Adrenal gland (tissue), 12 donors: ENCODE results near the gene TRIM8. TPM values are rescaled to one million over a fixed set of nuclear protein-coding genes. Genes with fewer than 3 reads are reported as not detected.
A peak's percentile ranks its signal among the peaks of the same experiment; 100 is the strongest.

Experiments
- DNase-seq, 7 donors: peaks; one replicate each; pipeline ENCODE4 v3.0.0-alpha.2; 2019 to 2020
- H3K27ac ChIP-seq, 5 donors: fragments of 200-600 bp; sonication (generic) in 4 of 5; 1 replicate in 3 of 5; 2 replicates in 2 of 5; pipeline versions ENCODE4 v1.5.1 to v1.8.0; 2016 to 2020; ENCODE audit warnings: mild to moderate bottlenecking in 1 of 5
- H3K27me3 ChIP-seq: fragments of 200-600 bp; 2 replicates; pipeline ENCODE4 v1.8.0; 2021
- H3K36me3 ChIP-seq, 2 donors: fragments of 200-600 bp; replicated peaks in 1 of 2; 1 replicate in 1 of 2; 2 replicates in 1 of 2; pipeline versions ENCODE4 v1.5.1 to v1.8.0; 2018 to 2022
- H3K4me1 ChIP-seq, 2 donors: fragments of 200-600 bp; replicated peaks in 1 of 2; 1 replicate in 1 of 2; 2 replicates in 1 of 2; pipeline versions ENCODE4 v1.5.1 to v1.8.0; 2018 to 2021
- H3K4me3 ChIP-seq, 4 donors: fragments of 200-600 bp; sonication (generic) in 3 of 4; one replicate each; pipeline ENCODE4 v1.5.1; 2016 to 2018
- H3K9me3 ChIP-seq, 3 donors: fragments of 200-600 bp; sonication (generic) in 1 of 3; replicated peaks in 1 of 3; 1 replicate in 2 of 3; 2 replicates in 1 of 3; pipeline versions ENCODE4 v1.5.1 to v1.8.0; 2016 to 2021
- POLR2A ChIP-seq, 2 donors: fragments of 450-650 bp; IDR thresholded peaks; one replicate each; pipeline ENCODE4 v1.6.1; 2017; ENCODE audit warnings: antibody characterized with exemption in 2 of 2, mild to moderate bottlenecking in 2 of 2, moderate library complexity in 1 of 2
- WGBS, 4 donors: extraction: QIAGEN DNeasy Blood & Tissue Kit in 2 of 4; methylation state at CpG; one replicate each; pipeline versions ENCODE4 v1.1.5 to v1.1.7; 2013 to 2017; 5-methylcytosine and 5-hydroxymethylcytosine counted together
- intact Hi-C, 2 donors: fragments of 100-400 bp; cut with DNase I; formaldehyde crosslinking; loops; one replicate each; pipeline versions ENCODE4 v1.14.1 to v1.15.0; 2022 to 2023
- polyA plus RNA-seq, 3 donors: library from polyadenylated mRNA; stranded (reverse); fragments of 200-250 nt in 2 of 3; fragments of 350-450 nt in 1 of 3; fragmentation: Illumina TruSeq in 1 of 3; extraction: RNeasy Lipid Tissue Mini Kit (QIAGEN cat#74804) in 1 of 3; gene quantifications; one replicate each; pipeline ENCODE4 v1.2.3, GENCODE V29; 2013 to 2014
- total RNA-seq, 9 donors: library from RNA; depleted of rRNA in 4 of 9; stranded (reverse); fragments of >200 nt in 4 of 9; fragments of 120-200 nt in 1 of 9; fragmentation: NEBNext Ultra II Directional in 1 of 9; extraction: Animal tissue kit (Norgen Biotek cat#: 25700) in 1 of 9; gene quantifications; one replicate each; pipeline versions ENCODE4 v1.1.0 to v1.2.4, GENCODE V29; 2013 to 2023
- TF ChIP-seq, protein P1 (sequence below), 6 experiments: fragments of 450-650 bp in 4 of 6; fragments of 200-600 bp in 2 of 6; sonication (generic) in 1 of 6; IDR thresholded peaks; 1 replicate in 5 of 6; 2 replicates in 1 of 6; pipeline versions ENCODE4 v1.5.1 to v1.8.0; 2016 to 2021; ENCODE audit warnings: antibody characterized with exemption in 6 of 6, mild to moderate bottlenecking in 2 of 6, moderate library complexity in 1 of 6
- donor health status: healthy with polysubstance abuse.
- donor health status: Bipolar disorder and iron deficiency.
- donor health status: DM: yes; HTN: yes; CAD: no.
- donor health status: DM: no; HTN: no; CAD: no.
- donor health status: DM: no; HTN: no; CAD: no.
- donor health status: DM: yes; HTN: yes; CAD: no.

The TRIM8 gene
- total and polyA plus RNA-seq, 12 donors = 21.6 to 175 (median 116) TPM

DNA sequence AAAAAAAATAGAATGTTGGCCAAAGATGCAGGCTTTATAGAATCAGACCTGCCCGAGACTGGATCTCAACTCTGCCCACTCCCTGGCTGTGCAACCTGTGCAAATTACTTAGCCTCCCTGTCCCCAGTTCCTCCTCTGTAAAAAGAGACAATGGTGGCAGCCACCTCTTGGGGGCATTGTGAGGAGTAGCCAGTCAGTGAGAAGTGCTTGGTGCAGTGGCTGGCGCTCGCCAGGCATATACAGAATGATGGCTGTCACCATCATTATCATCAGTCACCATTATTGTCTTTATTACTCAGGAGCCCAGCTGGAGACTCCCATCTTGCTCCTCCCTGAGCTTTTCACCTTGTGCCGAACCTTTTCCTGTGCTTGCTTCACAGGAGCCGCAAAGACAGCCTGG is 29.4 kb upstream of the TRIM8 start:
- peaks cover 12 to 25% of the 10 kb centered on the region in 2 donors for H3K4me1 ChIP-seq
- TF ChIP-seq POLR2A (IDR thresholded peaks at IDR 0.05) = no peak
- TF ChIP-seq, protein P1, sequence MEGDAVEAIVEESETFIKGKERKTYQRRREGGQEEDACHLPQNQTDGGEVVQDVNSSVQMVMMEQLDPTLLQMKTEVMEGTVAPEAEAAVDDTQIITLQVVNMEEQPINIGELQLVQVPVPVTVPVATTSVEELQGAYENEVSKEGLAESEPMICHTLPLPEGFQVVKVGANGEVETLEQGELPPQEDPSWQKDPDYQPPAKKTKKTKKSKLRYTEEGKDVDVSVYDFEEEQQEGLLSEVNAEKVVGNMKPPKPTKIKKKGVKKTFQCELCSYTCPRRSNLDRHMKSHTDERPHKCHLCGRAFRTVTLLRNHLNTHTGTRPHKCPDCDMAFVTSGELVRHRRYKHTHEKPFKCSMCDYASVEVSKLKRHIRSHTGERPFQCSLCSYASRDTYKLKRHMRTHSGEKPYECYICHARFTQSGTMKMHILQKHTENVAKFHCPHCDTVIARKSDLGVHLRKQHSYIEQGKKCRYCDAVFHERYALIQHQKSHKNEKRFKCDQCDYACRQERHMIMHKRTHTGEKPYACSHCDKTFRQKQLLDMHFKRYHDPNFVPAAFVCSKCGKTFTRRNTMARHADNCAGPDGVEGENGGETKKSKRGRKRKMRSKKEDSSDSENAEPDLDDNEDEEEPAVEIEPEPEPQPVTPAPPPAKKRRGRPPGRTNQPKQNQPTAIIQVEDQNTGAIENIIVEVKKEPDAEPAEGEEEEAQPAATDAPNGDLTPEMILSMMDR (IDR thresholded peaks at IDR 0.05) = no peak
- H3K27me3 ChIP-seq = no peaks in the 10 kb centered on the region
- 93 to 97% (median 95%) methylated on average over 5 of the region's 5 CpGs for WGBS, 4 donors
- H3K27ac ChIP-seq = peak overlapping the region in 1 of 5 donors; percentile 50
- DNase-seq = no peak
- intact Hi-C loops = no loop called here
- peaks cover 0 to 41% of the 10 kb centered on the region in 2 donors for H3K36me3 ChIP-seq
- no peaks in the 10 kb centered on the region for H3K9me3 ChIP-seq
- H3K4me3 ChIP-seq = no peak overlapping the region

DNA sequence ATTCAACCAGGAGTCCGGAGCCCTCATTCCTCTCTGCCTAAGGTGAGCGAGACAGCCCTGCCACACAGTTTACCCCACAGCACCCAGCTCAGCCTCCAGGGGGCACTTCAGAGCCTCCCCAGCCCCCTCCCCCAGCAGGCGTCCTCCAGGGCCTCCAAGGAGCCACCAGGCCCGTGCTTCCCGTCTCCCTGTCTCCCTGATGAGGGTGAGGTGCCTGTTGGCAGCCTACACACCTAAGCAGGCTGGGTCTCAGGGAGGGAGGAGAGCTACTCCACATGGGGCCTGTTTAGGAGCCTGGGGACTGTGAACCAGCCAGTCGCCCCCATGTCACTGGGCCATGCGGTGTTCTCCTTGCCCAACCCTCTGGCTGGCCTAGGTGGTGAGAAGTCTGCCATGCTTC is 28.9 kb upstream of the TRIM8 start:
- DNase-seq = no peak
- peaks cover 17 to 30% of the 10 kb centered on the region in 2 donors for H3K4me1 ChIP-seq
- no peak overlapping the region for H3K4me3 ChIP-seq
- H3K27ac ChIP-seq = peak overlapping the region in 1 of 5 donors; percentile 50
- TF ChIP-seq POLR2A (IDR thresholded peaks at IDR 0.05) = no peak
- TF ChIP-seq, protein P1 (IDR thresholded peaks at IDR 0.05) = no peak
- no peaks in the 10 kb centered on the region for H3K9me3 ChIP-seq
- WGBS, 4 donors = 68 to 90% (median 83%) methylated on average over 2 to 7 of the region's 7 CpGs
- H3K36me3 ChIP-seq = peaks cover 0 to 41% of the 10 kb centered on the region in 2 donors
- intact Hi-C loops = no loop called here
- no peaks in the 10 kb centered on the region for H3K27me3 ChIP-seq

DNA sequence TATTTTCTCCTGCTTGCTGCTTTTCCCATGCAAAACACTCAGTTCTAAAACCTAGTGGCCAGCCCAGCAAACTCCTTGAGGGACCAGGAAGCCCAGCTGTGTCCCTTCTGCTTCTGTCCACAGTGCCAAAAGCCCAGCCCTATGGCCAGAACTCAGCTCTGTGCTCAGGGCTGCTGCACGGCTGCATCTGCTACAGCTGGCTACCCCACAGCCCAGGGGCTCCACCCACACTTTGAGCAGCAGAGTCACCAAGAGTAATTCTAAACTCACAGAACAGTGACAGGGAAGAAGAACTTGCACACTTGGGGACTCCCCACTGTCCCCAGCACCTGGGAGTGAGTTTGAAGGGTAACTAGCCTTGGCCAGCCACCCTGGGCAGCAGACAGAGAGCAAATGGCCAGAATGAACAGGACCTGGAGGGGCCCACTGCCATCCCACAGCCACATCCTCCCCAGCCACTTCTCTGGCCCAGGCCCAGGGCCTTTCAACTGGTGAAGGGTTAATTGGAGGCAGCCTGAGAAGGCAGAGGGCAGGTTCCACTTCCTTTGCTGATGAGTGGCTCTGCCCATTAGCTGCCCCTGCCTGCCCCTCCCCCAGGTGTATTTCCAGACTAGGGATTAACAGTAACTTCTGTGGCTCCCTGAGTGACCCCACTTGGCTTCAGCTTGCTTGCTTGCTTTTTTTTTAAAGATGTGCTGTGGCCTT is 28.1 kb upstream of the TRIM8 start:
- Histone ChIP-seq H3K9me3 (no peaks in the 10 kb centered on the region), H3K36me3 (peaks cover 0 to 41% of the 10 kb centered on the region in 2 donors), H3K4me1 (peaks cover 19 to 32% of the 10 kb centered on the region in 2 donors), H3K27ac (peak overlapping the region in 1 of 5 donors; percentile 50), H3K27me3 (no peaks in the 10 kb centered on the region), H3K4me3 (no peak overlapping the region)
- intact Hi-C loops = no loop called here
- TF ChIP-seq POLR2A (IDR thresholded peaks at IDR 0.05) = no peak
- TF ChIP-seq, protein P1 (IDR thresholded peaks at IDR 0.05) = peak in 1 of 6 experiments; percentile 4
- WGBS, 4 donors = 50 to 77% (median 65%) methylated on average over 1 of the region's 1 CpG; no CpG with 5 or more reads in 1 of the 4 donors
- DNase-seq = peak in 1 of 7 donors; percentile 74

DNA sequence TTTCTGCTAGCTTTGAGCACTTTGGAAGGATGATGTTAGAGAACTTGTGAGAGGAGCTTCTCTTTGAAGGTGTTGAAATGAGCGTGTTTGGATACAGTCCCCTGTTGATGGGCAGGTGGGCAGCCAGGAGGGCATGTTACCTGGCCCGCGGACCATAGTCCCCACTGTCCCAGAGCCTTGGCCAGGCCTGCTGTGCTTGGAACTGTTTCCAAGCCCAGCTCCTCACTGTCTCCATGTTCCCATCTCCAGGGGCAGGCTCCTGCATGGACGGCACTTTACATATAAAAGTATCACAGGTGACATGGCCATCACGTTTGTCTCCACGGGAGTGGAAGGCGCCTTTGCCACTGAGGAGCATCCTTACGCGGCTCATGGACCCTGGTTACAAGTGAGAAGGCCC is 27.2 kb upstream of the TRIM8 start:
- intact Hi-C loops = no loop called here
- Histone ChIP-seq H3K4me1 (peaks cover 15 to 26% of the 10 kb centered on the region in 2 donors), H3K36me3 (peaks cover 0 to 41% of the 10 kb centered on the region in 2 donors), H3K4me3 (no peak overlapping the region), H3K27me3 (no peaks in the 10 kb centered on the region), H3K27ac (no peak overlapping the region), H3K9me3 (no peaks in the 10 kb centered on the region)
- WGBS, 4 donors = 83 to 95% (median 92%) methylated on average over 4 to 9 of the region's 9 CpGs
- DNase-seq = no peak
- TF ChIP-seq POLR2A (IDR thresholded peaks at IDR 0.05) = no peak
- TF ChIP-seq, protein P1 (IDR thresholded peaks at IDR 0.05) = no peak
